ENCODE data around the gene COL23A1. TPM values are rescaled to one million over a fixed set of nuclear protein-coding genes. Genes with fewer than 3 reads are reported as not detected.

The COL23A1 gene
- total RNA-seq, 1 experiment from 2014 or later = not detected

- H2AFZ ChIP-seq (ENCODE audit: low read length) = no peak overlapping the region
- TF ChIP-seq CTCF (conservative IDR thresholded peaks at IDR 0.05; ENCODE audit: low read depth, low read length) = no peak
- no peak for TF ChIP-seq EZH2 (IDR thresholded peaks at IDR 0.05; ENCODE audit: low read length, unreplicated experiment)
- TF ChIP-seq EZH2phosphoT487 (IDR thresholded peaks at IDR 0.05; ENCODE audit: borderline replicate concordance, low read length) = no peak
- no peak overlapping the region for H3K4me2 ChIP-seq (ENCODE audit: low read length)
- no peaks in the 10 kb centered on the region for H3K9me2 ChIP-seq (replicated peaks; ENCODE audit: low read length)
- DNase-seq = no peak
- 0 out of 2 replicates have a peak, but pooled peaks cover 6% of the 10 kb centered on the region for H3K4me1 ChIP-seq (ENCODE audit: insufficient read depth, low read length)
- H3K79me2 ChIP-seq (ENCODE audit: low read length) = no peaks in the 10 kb centered on the region
- peaks cover 55% of the 10 kb centered on the region for H3K36me3 ChIP-seq (ENCODE audit: low read depth, low read length)
- no peak overlapping the region for H3K27ac ChIP-seq (ENCODE audit: low read length)
- no peak overlapping the region for H3K9ac ChIP-seq (ENCODE audit: low read length)
- no peak overlapping the region for H3K4me3 ChIP-seq (ENCODE audit: low read length)
- ChIA-PET CTCF (no interaction called here), POLR2A (ENCODE audit: unreplicated experiment) (no interaction called here)
- no peaks in the 10 kb centered on the region for H4K20me1 ChIP-seq (ENCODE audit: low read length)
- no peaks in the 10 kb centered on the region for H3F3A ChIP-seq (ENCODE audit: low read length, unreplicated experiment)
- intact Hi-C loops (cut with micrococcal nuclease) = no loop called here
- H3K9me3 ChIP-seq (ENCODE audit: low read length) = no peaks in the 10 kb centered on the region
- no peaks in the 10 kb centered on the region for H3K27me3 ChIP-seq (ENCODE audit: low read length)
- BruUV-seq (replicated peaks) = no TSS peak
- ATAC-seq = no peak
Measured at GRCh38 chr5:178606269-178606668, 16.1 kb upstream of the COL23A1 start.

- H3K4me1 ChIP-seq (ENCODE audit: insufficient read depth, low read length) = 0 out of 2 replicates have a peak, but pooled peaks cover 6% of the 10 kb centered on the region
- H3K79me2 ChIP-seq (ENCODE audit: low read length) = no peaks in the 10 kb centered on the region
- no peaks in the 10 kb centered on the region for H3K27me3 ChIP-seq (ENCODE audit: low read length)
- no peak overlapping the region for H2AFZ ChIP-seq (ENCODE audit: low read length)
- ChIA-PET POLR2A (ENCODE audit: unreplicated experiment) (no interaction called here), CTCF (no interaction called here)
- intact Hi-C loops (cut with micrococcal nuclease) = no loop called here
- no TSS peak for BruUV-seq (replicated peaks)
- H3K27ac ChIP-seq (ENCODE audit: low read length) = no peak overlapping the region
- ATAC-seq (no peak), DNase-seq (no peak)
- H3K9ac ChIP-seq (ENCODE audit: low read length) = no peak overlapping the region
- H3K9me2 ChIP-seq (replicated peaks; ENCODE audit: low read length) = no peaks in the 10 kb centered on the region
- no peak overlapping the region for H3K4me3 ChIP-seq (ENCODE audit: low read length)
- no peaks in the 10 kb centered on the region for H3K9me3 ChIP-seq (ENCODE audit: low read length)
- TF ChIP-seq CTCF (conservative IDR thresholded peaks at IDR 0.05; ENCODE audit: low read depth, low read length) = no peak
- TF ChIP-seq EZH2phosphoT487 (IDR thresholded peaks at IDR 0.05; ENCODE audit: borderline replicate concordance, low read length) = no peak
- no peak for TF ChIP-seq EZH2 (IDR thresholded peaks at IDR 0.05; ENCODE audit: low read length, unreplicated experiment)
- no peak overlapping the region for H3K4me2 ChIP-seq (ENCODE audit: low read length)
- peaks cover 54% of the 10 kb centered on the region for H3K36me3 ChIP-seq (ENCODE audit: low read depth, low read length)
- H3F3A ChIP-seq (ENCODE audit: low read length, unreplicated experiment) = no peaks in the 10 kb centered on the region
- H4K20me1 ChIP-seq (ENCODE audit: low read length) = no peaks in the 10 kb centered on the region
Measured at GRCh38 chr5:178605788-178606187, 15.6 kb upstream of the COL23A1 start.

GRCh38 chr5:178602752-178603151, 12.6 kb upstream of the COL23A1 start:
- Histone ChIP-seq H3K36me3 (ENCODE audit: low read depth, low read length) (peaks cover 45% of the 10 kb centered on the region), H3K9me3 (ENCODE audit: low read length) (no peaks in the 10 kb centered on the region), H3K4me3 (ENCODE audit: low read length) (no peak overlapping the region), H3K79me2 (ENCODE audit: low read length) (no peaks in the 10 kb centered on the region), H4K20me1 (ENCODE audit: low read length) (no peaks in the 10 kb centered on the region), H3F3A (ENCODE audit: low read length, unreplicated experiment) (no peaks in the 10 kb centered on the region), H3K27me3 (ENCODE audit: low read length) (no peaks in the 10 kb centered on the region), H3K4me2 (ENCODE audit: low read length) (no peak overlapping the region), H3K9me2 (replicated peaks; ENCODE audit: low read length) (no peaks in the 10 kb centered on the region), H2AFZ (ENCODE audit: low read length) (no peak overlapping the region), H3K4me1 (ENCODE audit: insufficient read depth, low read length) (0 out of 2 replicates have a peak, but pooled peaks cover 6% of the 10 kb centered on the region), H3K9ac (ENCODE audit: low read length) (no peak overlapping the region), H3K27ac (ENCODE audit: low read length) (no peak overlapping the region)
- intact Hi-C loops (cut with micrococcal nuclease) = no loop called here
- CTCF ChIA-PET = no interaction called here
- DNase-seq (peak; percentile 48), ATAC-seq (no peak; the same call in 1 of the 2 replicates)
- TF ChIP-seq EZH2 (IDR thresholded peaks at IDR 0.05; ENCODE audit: low read length, unreplicated experiment) = no peak
- TF ChIP-seq CTCF (conservative IDR thresholded peaks at IDR 0.05; ENCODE audit: low read depth, low read length) = no peak
- no peak for TF ChIP-seq EZH2phosphoT487 (IDR thresholded peaks at IDR 0.05; ENCODE audit: borderline replicate concordance, low read length)
- BruUV-seq (replicated peaks) = no TSS peak
- POLR2A ChIA-PET (ENCODE audit: unreplicated experiment) = no interaction called here

All from PC-3 (cell line).